C4-2B (cell line): ENCODE results near the gene PRKAB1.

Source experiments
- ZFX ChIP-seq: fragments of 450-650 bp; IDR thresholded peaks from 2 replicates; pipeline ENCODE4 v1.6.1; 2017
- TF ChIP-seq, protein P1 (sequence below): fragments of 450-650 bp; conservative IDR thresholded peaks from 2 replicates; pipeline ENCODE4 v1.5.1; 2017; ENCODE audit warnings: mild to moderate bottlenecking

DNA sequence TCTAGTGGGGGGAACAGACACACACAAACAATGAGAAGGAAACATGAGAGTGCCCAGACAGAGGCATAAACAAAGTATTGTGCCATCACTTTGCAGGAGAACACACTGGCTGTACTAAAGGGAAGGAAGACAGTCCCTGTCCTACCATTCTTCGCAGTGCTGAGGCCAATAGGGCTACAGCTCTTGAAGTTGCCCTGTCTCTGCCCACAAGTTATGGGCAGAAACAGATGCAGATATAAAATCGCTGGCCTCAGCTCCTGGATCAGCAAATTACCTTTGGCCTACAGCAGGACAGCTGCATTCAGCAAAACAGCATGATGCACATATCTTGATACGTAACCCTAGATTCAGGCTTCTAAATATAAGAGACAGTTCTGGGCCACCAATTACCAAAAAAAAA lies 23.0 kb upstream of the PRKAB1 start:
- TF ChIP-seq, protein P1, sequence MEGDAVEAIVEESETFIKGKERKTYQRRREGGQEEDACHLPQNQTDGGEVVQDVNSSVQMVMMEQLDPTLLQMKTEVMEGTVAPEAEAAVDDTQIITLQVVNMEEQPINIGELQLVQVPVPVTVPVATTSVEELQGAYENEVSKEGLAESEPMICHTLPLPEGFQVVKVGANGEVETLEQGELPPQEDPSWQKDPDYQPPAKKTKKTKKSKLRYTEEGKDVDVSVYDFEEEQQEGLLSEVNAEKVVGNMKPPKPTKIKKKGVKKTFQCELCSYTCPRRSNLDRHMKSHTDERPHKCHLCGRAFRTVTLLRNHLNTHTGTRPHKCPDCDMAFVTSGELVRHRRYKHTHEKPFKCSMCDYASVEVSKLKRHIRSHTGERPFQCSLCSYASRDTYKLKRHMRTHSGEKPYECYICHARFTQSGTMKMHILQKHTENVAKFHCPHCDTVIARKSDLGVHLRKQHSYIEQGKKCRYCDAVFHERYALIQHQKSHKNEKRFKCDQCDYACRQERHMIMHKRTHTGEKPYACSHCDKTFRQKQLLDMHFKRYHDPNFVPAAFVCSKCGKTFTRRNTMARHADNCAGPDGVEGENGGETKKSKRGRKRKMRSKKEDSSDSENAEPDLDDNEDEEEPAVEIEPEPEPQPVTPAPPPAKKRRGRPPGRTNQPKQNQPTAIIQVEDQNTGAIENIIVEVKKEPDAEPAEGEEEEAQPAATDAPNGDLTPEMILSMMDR = no peak
- TF ChIP-seq ZFX = no peak
